ENCODE measurements around the gene CEPT1. TPM values are rescaled to one million over a fixed set of nuclear protein-coding genes. Genes with fewer than 3 reads are reported as not detected.

Gene CEPT1
- total and polyA plus RNA-seq, 2 of the 4 experiments (the other 2 are of a cell fraction), result 13.3 to 27.4 TPM

GRCh38 chr1:111104981-111105380, 35.0 kb upstream of the CEPT1 start:
- no TSS peak for BruUV-seq (replicated peaks)
- H3K9me3 ChIP-seq (ENCODE audit: control insufficient read depth, insufficient read depth, low read length), result peaks cover 7% of the 10 kb centered on the region
- H3K36me3 ChIP-seq (ENCODE audit: control insufficient read depth, insufficient read depth, low read length), result no peaks in the 10 kb centered on the region
- in situ Hi-C loops (cut with MboI; ENCODE audit: low sequenced_read_pairs), result no loop called here
- H4K20me1 ChIP-seq (ENCODE audit: insufficient read depth, low read length), result no peaks in the 10 kb centered on the region
- no peak overlapping the region for H3K56ac ChIP-seq (ENCODE audit: extremely low read depth, insufficient read depth, low read length)
- H3K18ac ChIP-seq (ENCODE audit: low read depth, low read length), result no peak overlapping the region
- H4K8ac ChIP-seq (ENCODE audit: low read depth in 2 of 2, low read length in 2 of 2), result no peak overlapping the region
- no peak overlapping the region for H3K9ac ChIP-seq (ENCODE audit: low read depth, low read length)
- H3K14ac ChIP-seq (replicated peaks; ENCODE audit: low read depth, low read length), result no peak overlapping the region
- CTCF ChIA-PET, result no interaction called here
- intact Hi-C loops (cut with micrococcal nuclease), result no loop called here
- DNase-seq (no peak), ATAC-seq (ENCODE audit: low read depth) (no peak)
- WGBS, 2 experiments (ENCODE audit: extremely low coverage in 2 of 2, insufficient read length in 1 of 2), result 80% methylated on average over 1 of the region's 2 CpGs; no CpG with 5 or more reads in 1 of the 2 experiments
- no peak overlapping the region for H2AK9ac ChIP-seq (replicated peaks; ENCODE audit: low read depth, low read length, poor library complexity)
- no peak overlapping the region for H3K4me2 ChIP-seq (ENCODE audit: low read depth, low read length)
- POLR2A ChIA-PET (ENCODE audit: unreplicated experiment), result no interaction called here
- H4K91ac ChIP-seq (ENCODE audit: insufficient read depth, low read depth, low read length), result no peak overlapping the region
- H4K5ac ChIP-seq (ENCODE audit: low read depth, low read length), result no peak overlapping the region
- no peak overlapping the region for H2BK20ac ChIP-seq (ENCODE audit: low read depth, low read length)
- H3K9me1 ChIP-seq (ENCODE audit: insufficient read depth, low read length), result no peaks in the 10 kb centered on the region
- no peaks in the 10 kb centered on the region for H3K27me3 ChIP-seq (ENCODE audit: control insufficient read depth, insufficient read depth, low read length)
- H3K27ac ChIP-seq (ENCODE audit: insufficient read depth, low read length), result no peak overlapping the region
- H3K4ac ChIP-seq (ENCODE audit: low read depth, low read length), result no peak overlapping the region
- H2BK15ac ChIP-seq (ENCODE audit: low read depth, low read length), result no peak overlapping the region
- dilution Hi-C loops (cut with HindIII; ENCODE audit: low sequenced_read_pairs, unreplicated experiment), result no loop called here
- H3K23ac ChIP-seq (ENCODE audit: low read depth, low read length), result no peak overlapping the region
- H2BK5ac ChIP-seq (ENCODE audit: low read depth, low read length, poor library complexity, severe bottlenecking), result no peak overlapping the region
- TF ChIP-seq, protein P1, sequence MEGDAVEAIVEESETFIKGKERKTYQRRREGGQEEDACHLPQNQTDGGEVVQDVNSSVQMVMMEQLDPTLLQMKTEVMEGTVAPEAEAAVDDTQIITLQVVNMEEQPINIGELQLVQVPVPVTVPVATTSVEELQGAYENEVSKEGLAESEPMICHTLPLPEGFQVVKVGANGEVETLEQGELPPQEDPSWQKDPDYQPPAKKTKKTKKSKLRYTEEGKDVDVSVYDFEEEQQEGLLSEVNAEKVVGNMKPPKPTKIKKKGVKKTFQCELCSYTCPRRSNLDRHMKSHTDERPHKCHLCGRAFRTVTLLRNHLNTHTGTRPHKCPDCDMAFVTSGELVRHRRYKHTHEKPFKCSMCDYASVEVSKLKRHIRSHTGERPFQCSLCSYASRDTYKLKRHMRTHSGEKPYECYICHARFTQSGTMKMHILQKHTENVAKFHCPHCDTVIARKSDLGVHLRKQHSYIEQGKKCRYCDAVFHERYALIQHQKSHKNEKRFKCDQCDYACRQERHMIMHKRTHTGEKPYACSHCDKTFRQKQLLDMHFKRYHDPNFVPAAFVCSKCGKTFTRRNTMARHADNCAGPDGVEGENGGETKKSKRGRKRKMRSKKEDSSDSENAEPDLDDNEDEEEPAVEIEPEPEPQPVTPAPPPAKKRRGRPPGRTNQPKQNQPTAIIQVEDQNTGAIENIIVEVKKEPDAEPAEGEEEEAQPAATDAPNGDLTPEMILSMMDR (conservative IDR thresholded peaks at IDR 0.05; ENCODE audit: low read depth, low read length), result no peak
- TF ChIP-seq USF2 (IDR thresholded peaks at IDR 0.05; ENCODE audit: low read depth, low read length) (no peak), CEBPB (IDR thresholded peaks at IDR 0.05; ENCODE audit: low read depth, low read length) (no peak), RFX5 (IDR thresholded peaks at IDR 0.05; ENCODE audit: low read depth, low read length) (no peak)
- TF ChIP-seq, protein P2, sequence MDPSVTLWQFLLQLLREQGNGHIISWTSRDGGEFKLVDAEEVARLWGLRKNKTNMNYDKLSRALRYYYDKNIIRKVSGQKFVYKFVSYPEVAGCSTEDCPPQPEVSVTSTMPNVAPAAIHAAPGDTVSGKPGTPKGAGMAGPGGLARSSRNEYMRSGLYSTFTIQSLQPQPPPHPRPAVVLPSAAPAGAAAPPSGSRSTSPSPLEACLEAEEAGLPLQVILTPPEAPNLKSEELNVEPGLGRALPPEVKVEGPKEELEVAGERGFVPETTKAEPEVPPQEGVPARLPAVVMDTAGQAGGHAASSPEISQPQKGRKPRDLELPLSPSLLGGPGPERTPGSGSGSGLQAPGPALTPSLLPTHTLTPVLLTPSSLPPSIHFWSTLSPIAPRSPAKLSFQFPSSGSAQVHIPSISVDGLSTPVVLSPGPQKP (IDR thresholded peaks at IDR 0.05; ENCODE audit: borderline replicate concordance, low read depth, low read length), result no peak
- H3K4me3 ChIP-seq (ENCODE audit: insufficient read depth, low read depth, low read length), result no peak overlapping the region
- no peak overlapping the region for H2AK5ac ChIP-seq (ENCODE audit: low read depth, low read length)
- no peak overlapping the region for H2BK120ac ChIP-seq (ENCODE audit: low read depth, low read length)
- no peak overlapping the region for H2AFZ ChIP-seq (replicated peaks; ENCODE audit: low read length, poor library complexity)
- H3K79me1 ChIP-seq (ENCODE audit: low read depth in 1 of 2, low read length in 2 of 2), result no peaks in the 10 kb centered on the region
- no peaks in the 10 kb centered on the region for H3K4me1 ChIP-seq (ENCODE audit: control insufficient read depth, insufficient read depth, low read length)

Measured in IMR-90 (cell line).